Transverse colon (tissue), 4 donors: Measurements from ENCODE around the gene CPA2.

Experiments used
- EP300 ChIP-seq: sonication (generic); formaldehyde crosslinking; IDR thresholded peaks from one replicate; pipeline ENCODE4 v1.6.1; 2017; ENCODE audit warnings: antibody characterized with exemption, low read depth
- POLR2A ChIP-seq: fragments of 450-650 bp; IDR thresholded peaks from one replicate; pipeline ENCODE4 v1.6.1; 2016; ENCODE audit warnings: antibody characterized with exemption, mild to moderate bottlenecking, moderate library complexity
- POLR2AphosphoS5 ChIP-seq, 3 donors: sonication (generic); formaldehyde crosslinking; IDR thresholded peaks; one replicate each; pipeline ENCODE4 v1.6.1; 2016; ENCODE audit warnings: antibody characterized with exemption in 3 of 3
- TF ChIP-seq, protein P1 (sequence below), 5 experiments: fragments of 200-600 bp in 3 of 5; fragments of 450-650 bp in 2 of 5; sonication (generic) in 3 of 5; IDR thresholded peaks; 1 replicate in 2 of 5; 2 replicates in 3 of 5; pipeline ENCODE4 v1.5.1; 2016 to 2017; ENCODE audit warnings: antibody characterized with exemption in 5 of 5, inconsistent platforms in 3 of 5, mild to moderate bottlenecking in 2 of 5, moderate library complexity in 1 of 5

DNA sequence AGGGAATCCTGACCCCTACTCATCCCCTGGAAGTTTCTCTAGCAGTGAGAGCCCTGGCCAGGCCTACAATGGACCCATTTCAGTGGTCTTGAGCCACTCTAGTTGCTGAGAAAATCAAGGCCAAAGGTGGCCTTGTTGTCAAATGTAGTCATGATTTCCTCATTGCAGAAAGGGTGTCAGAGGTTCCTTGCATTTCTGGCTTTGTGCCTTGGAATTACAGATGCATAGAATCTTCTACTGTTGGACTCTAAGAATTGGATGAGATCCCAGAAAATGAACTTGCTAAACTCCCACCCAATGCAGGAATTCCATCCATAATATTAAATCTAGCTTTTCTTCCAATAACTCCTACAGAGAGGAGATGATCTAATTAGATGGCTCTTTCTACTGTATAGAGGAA is 12.2 kb downstream of the CPA2 start:
- TF ChIP-seq, protein P1, sequence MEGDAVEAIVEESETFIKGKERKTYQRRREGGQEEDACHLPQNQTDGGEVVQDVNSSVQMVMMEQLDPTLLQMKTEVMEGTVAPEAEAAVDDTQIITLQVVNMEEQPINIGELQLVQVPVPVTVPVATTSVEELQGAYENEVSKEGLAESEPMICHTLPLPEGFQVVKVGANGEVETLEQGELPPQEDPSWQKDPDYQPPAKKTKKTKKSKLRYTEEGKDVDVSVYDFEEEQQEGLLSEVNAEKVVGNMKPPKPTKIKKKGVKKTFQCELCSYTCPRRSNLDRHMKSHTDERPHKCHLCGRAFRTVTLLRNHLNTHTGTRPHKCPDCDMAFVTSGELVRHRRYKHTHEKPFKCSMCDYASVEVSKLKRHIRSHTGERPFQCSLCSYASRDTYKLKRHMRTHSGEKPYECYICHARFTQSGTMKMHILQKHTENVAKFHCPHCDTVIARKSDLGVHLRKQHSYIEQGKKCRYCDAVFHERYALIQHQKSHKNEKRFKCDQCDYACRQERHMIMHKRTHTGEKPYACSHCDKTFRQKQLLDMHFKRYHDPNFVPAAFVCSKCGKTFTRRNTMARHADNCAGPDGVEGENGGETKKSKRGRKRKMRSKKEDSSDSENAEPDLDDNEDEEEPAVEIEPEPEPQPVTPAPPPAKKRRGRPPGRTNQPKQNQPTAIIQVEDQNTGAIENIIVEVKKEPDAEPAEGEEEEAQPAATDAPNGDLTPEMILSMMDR (IDR thresholded peaks at IDR 0.05): no peak
- TF ChIP-seq POLR2A (no peak), POLR2AphosphoS5 (IDR thresholded peaks at IDR 0.05) (no peak), EP300 (no peak)
